GM20431 (cell line): ENCODE measurements around the gene PRRC2B.
"Not testable (repeated sequence)": the region's sequence is repeated elsewhere in the genome, so short reads cannot be mapped to it uniquely, and the experiment has no call there.

Experiments used
- in situ Hi-C: fragments of 300-500 bp; cut with MseI, MboI; formaldehyde crosslinking; loops from one replicate; pipeline ENCODE4 v1.15.0; 2020; ENCODE audit warnings: low sequenced_read_pairs; ENCODE audit not compliant: unreplicated experiment

The PRRC2B gene

DNA sequence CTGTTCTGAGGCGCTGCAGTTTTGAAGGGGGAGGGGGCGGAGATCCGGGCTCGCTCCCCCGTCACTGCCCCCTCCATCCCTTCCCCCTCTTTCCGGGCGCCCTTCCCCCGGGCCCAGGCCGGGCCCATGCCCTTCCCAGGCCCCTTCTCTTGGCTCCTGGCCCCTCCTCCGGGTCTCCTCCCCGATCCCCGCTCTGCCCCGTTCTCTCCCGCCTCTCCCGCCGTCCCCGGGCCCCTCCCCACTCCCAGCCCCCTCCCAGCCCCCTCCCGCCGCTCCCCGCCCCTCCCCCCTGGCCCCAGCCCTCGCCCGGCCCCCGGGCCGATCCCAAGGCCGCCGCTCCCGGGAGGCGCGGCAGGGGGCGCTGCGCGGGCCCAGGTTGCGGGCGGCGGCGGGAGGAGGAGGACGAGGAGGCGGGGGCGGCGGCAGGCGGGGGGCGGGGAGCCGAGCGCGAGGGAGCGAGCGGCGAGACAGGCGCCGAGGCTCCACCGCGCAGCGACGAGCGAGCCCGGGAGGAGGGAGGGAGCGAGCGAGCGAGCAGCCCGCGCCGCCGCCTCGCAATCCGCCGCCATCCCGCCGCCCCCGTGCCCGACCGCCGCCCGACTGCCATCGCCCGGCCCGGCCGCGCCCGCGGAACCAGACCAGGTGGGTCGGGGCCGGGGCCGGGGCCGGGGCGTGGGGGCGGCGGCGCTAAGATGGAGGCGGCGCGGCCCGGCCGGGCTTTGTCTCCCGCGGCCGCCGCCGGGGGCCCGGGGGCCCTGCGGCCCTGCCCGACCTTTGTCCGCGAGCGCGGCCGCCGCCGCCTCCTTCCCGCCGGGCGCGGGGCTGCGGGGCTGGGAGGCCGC, at the start of gene PRRC2B:
PRRC2B (plus strand) TSS at position 465 of the 842 bp plus-strand sequence. CDS start 36,059 bp downstream, outside the sequence.
- in situ Hi-C loops = no loop called here

GRCh38 chr9:131344931-131345535, 48.9 kb upstream of the PRRC2B start:
- in situ Hi-C loops = loop anchor here (10.0 to 25.0 kb wide), 2 partner anchors 283 to 400 kb away; partner anchors contain the start of gene RAPGEF1

GRCh38 chr9:131346559-131346958, 47.3 kb upstream of the PRRC2B start:
- in situ Hi-C loops = loop anchor here (10.0 to 25.0 kb wide), 2 partner anchors 284 to 398 kb away; partner anchors contain the start of gene RAPGEF1

- in situ Hi-C loops = loop anchor here (10.0 to 25.0 kb wide), 2 partner anchors 285 to 397 kb away; partner anchors contain the start of gene RAPGEF1
These were observed 46.4 kb upstream of the PRRC2B start for GRCh38 chr9:131347376-131348020.

- in situ Hi-C loops = loop anchor here (10.0 to 25.0 kb wide), 2 partner anchors 287 to 396 kb away; partner anchors contain the start of gene RAPGEF1
These were observed 45.0 kb upstream of the PRRC2B start for GRCh38 chr9:131348631-131349521.

- in situ Hi-C loops = loop anchor here (10.0 to 25.0 kb wide), 2 partner anchors 287 to 395 kb away; partner anchors contain the start of gene RAPGEF1
These were observed 44.4 kb upstream of the PRRC2B start for GRCh38 chr9:131349522-131349880.

DNA sequence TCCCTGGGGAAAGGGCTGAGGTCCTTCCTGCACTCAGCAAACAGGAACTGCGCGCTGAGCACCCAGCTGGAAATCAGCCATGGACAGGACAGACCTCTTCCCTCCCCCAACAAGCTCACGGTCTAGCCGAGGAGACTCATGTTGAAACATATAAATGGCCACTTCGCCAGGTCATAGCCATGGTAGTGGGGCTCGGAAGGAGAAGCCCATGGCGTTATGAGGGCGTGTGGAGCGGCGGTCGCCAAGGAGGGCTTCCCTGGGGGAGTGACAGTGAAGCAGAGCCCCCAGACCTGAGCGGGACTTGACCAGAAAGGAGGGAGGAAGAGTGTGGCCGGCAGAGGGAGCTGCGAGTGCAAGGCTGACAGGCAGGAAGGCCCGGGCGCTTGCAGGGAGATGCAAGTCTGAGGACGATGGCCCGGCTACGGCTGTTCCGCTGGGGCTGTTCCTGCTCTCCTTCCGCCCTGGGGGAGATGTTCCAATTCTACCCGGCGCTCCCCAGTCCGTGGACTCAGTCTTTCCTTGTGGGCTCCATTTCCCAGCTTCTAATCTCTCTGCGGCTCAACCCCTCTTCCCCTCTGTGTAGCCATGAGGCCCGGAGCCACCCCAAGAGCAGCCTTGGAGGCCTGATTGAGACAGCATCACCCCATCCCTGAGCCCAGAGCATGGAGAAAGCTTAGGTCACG, 43.9 kb upstream of the PRRC2B start:
- in situ Hi-C loops = loop anchor here (10.0 to 25.0 kb wide), 2 partner anchors 288 to 395 kb away; partner anchors contain the start of gene RAPGEF1

GRCh38 chr9:131356479-131356878, 37.4 kb upstream of the PRRC2B start:
- in situ Hi-C loops = not testable (repeated sequence)

DNA sequence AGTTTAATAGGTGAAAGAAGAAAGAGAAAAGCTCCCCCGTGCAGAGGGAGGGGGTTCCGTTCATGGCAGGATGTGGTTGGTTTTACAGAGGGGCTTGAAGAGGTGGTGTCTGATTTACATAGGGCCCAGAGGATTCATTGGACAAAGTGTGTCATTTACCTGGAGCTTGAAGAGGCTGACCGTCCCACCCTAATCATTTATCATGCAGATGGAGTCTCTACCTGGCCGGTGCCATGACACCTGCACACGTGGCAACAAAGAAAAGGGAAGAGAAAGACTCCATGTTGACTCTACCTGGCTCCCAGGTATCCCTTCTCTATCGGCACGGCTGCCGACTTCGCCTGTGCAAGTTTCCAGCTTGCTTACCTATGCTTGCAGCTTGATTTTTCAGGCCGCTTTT, 35.3 kb upstream of the PRRC2B start:
- in situ Hi-C loops = no loop called here

DNA sequence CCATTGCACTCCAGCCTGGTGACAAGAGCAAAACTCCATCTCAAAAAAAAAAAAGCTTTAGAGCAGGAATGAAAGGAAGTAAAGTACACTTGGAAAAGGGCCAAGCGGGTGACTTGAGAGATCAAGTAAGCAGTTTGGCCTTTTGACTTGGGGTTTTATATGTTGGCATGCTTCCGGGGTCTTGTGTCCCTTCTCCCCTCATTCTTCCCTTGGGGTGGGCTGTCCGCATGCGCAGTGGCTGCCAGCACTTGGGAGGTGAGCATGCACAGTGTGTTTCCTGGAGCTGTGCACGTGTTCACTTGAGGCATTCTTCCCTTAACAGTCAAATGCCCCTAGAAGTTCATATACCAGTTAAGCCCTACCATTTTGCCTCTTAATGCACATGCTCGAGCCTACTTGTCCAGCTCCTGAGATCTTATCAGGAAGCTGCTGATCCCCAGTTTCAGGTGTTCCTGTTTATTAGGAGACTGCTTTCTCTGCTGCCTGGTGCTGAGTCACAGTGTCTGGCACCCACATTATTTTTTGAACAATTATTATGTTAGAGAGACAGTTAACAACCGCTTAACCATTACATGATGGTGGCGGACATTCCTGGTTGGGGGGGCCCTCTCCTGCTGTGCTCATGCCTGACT, 32.6 kb upstream of the PRRC2B start:
- in situ Hi-C loops = no loop called here

DNA sequence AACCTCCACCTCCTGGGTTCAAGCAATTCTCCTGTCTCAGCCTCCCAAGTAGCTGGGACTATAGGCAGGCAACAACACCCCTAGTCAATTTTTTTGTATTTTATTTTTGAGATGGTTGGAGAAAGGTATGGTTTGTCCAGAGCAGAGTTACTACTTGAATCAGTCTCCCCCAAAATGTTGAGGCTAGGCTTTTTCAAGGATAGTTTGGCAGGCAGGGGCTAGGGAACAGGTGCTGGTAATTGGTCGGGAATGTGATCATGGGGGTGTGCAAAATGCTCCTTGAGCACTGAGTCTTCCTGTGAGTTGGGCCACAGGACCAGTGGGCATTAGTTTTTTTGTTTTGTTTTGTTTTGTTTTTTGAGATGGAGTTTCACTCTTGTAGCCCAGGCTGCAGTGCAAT, 28.3 kb upstream of the PRRC2B start:
- in situ Hi-C loops = no loop called here

- in situ Hi-C loops = no loop called here
These were observed 27.0 kb upstream of the PRRC2B start for GRCh38 chr9:131366761-131367401.

- in situ Hi-C loops = no loop called here
These were observed 26.4 kb upstream of the PRRC2B start for GRCh38 chr9:131367450-131367849.

GRCh38 chr9:131370638-131371037, 23.2 kb upstream of the PRRC2B start:
- in situ Hi-C loops = no loop called here

- in situ Hi-C loops = not testable (repeated sequence)
These were observed 21.3 kb upstream of the PRRC2B start for GRCh38 chr9:131372599-131372973.

DNA sequence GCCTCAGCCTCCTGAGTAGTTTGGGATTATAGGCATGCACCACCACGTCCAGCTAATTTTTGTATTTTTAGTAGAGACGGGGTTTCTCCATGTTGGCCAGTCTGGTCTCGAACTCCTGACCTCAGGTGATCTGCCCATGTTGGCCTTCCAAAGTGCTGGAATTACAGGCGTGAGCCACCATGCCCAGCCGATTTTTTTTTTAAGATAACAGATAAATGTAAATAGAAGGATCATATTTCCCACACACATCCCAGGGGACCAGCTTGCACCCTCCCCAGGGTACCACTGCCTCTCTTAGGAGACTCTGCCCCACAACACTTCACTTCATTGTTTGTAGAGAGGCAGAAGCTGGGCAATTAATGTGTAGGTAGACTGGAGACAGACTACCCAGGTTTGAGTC, 19.2 kb upstream of the PRRC2B start:
- in situ Hi-C loops = not testable (repeated sequence)

DNA sequence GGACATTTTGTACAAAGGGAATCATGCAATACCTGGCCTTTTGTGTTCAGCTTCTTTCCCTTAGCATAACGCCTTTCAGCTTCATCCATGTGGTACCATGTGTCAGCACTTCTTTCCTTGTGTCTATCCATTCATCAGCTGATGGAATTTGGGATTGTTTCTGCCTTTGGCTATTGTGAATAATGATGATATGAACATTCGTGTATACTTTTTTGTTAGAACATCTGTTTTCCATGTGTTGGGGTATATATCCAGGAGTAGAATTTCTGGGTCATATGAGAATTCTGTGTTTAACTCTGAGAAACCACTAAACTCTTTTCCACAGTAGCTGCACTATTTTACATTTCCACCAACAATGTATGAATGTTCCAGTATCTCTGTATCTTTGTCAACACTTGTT, 14.8 kb upstream of the PRRC2B start:
- in situ Hi-C loops = no loop called here
